Placental pericyte (primary cell): ENCODE measurements around the gene FBXO30. TPM values are rescaled to one million over a fixed set of nuclear protein-coding genes. Genes with fewer than 3 reads are reported as not detected.

Experiments used
- total RNA-seq: library from RNA; depleted of rRNA; stranded (reverse); fragments of >200 nt; gene quantifications from 2 replicates; pipeline ENCODE4 v1.2.3, GENCODE V29; 2012

FBXO30 gene
- 9.4 and 14.2 TPM in 2 replicates for total RNA-seq

GRCh38 chr6:145814501-145815308 is at the start of gene FBXO30:
FBXO30 (minus strand) TSS chr6:145814795; CDS start chr6:145806405, 8,390 bp downstream.

Other genes starting within 250 kb of the FBXO30 start
- 5.7 and 9.3 TPM in 2 replicates for gene EPM2A, start 79.3 kb downstream of the FBXO30 start, total RNA-seq
- gene SHPRH, start 149.6 kb upstream of the FBXO30 start, total RNA-seq: 15.8 and 19.3 TPM in 2 replicates
- gene GRM1, start 214.3 kb upstream of the FBXO30 start, total RNA-seq: not detected in 2 replicates